ENCODE data around the gene STC2. TPM values are rescaled to one million over a fixed set of nuclear protein-coding genes. Genes with fewer than 3 reads are reported as not detected.

Gene STC2
- total RNA-seq, 2 donors from 2014 or later: 9.9 to 35.0 TPM

GRCh38 chr5:173271419-173271818, 56.8 kb downstream of the STC2 start:
- TF ChIP-seq POLR2A (IDR thresholded peaks at IDR 0.05) (no peak), CTCF (IDR thresholded peaks at IDR 0.05) (no peak)
- Histone ChIP-seq H3K9me3 (no peaks in the 10 kb centered on the region), H3K27me3 (no peaks in the 10 kb centered on the region), H3K4me3 (no peak overlapping the region), H3K27ac (no peak overlapping the region), H3K36me3 (replicated peaks in 1 of 2; ENCODE audit: insufficient read depth in 1 of 2, low read depth in 2 of 2) (no peaks in the 10 kb centered on the region), H3K4me1 (no peaks in the 10 kb centered on the region)
- DNase-seq (no peak), ATAC-seq (no peak)
- intact Hi-C loops (cut with DNase I): no loop called here
- WGBS, 2 donors: 70 to 76% methylated on average over 10 of the region's 10 CpGs

GRCh38 chr5:173268750-173269432, 59.3 kb downstream of the STC2 start:
- H3K4me3 ChIP-seq: no peak overlapping the region
- H3K9me3 ChIP-seq: no peaks in the 10 kb centered on the region
- intact Hi-C loops (cut with DNase I): no loop called here
- TF ChIP-seq CTCF (IDR thresholded peaks at IDR 0.05): no peak
- no peak for TF ChIP-seq POLR2A (IDR thresholded peaks at IDR 0.05)
- no peak for DNase-seq
- no peak for ATAC-seq
- H3K27me3 ChIP-seq: peaks cover 0 to 7% of the 10 kb centered on the region in 2 donors
- WGBS, 2 donors: 41 to 42% methylated on average over 13 to 14 of the region's 14 CpGs
- H3K36me3 ChIP-seq (replicated peaks in 1 of 2; ENCODE audit: insufficient read depth in 1 of 2, low read depth in 2 of 2): no peaks in the 10 kb centered on the region
- no peak overlapping the region for H3K27ac ChIP-seq
- no peaks in the 10 kb centered on the region for H3K4me1 ChIP-seq

GRCh38 chr5:173265433-173265832, 62.8 kb downstream of the STC2 start:
- no peak for TF ChIP-seq POLR2A (IDR thresholded peaks at IDR 0.05)
- no peak for TF ChIP-seq CTCF (IDR thresholded peaks at IDR 0.05)
- Histone ChIP-seq H3K27me3 (peaks cover 0 to 7% of the 10 kb centered on the region in 2 donors), H3K4me3 (no peak overlapping the region), H3K36me3 (replicated peaks in 1 of 2; ENCODE audit: insufficient read depth in 1 of 2, low read depth in 2 of 2) (no peaks in the 10 kb centered on the region), H3K27ac (no peak overlapping the region), H3K9me3 (no peaks in the 10 kb centered on the region), H3K4me1 (no peaks in the 10 kb centered on the region)
- DNase-seq (no peak), ATAC-seq (no peak)
- WGBS, 2 donors: 42 to 50% methylated on average over 10 of the region's 10 CpGs
- intact Hi-C loops (cut with DNase I): no loop called here

Small RNA genes within 50 kb of the gene (microRNA-seq; reads per million reads assigned to microRNA genes)
- 0 reads per million in 2 donors for gene MIR8056 (ENCODE audit: borderline number of aligned reads in 2 of 2, borderline replicate concordance in 2 of 2)

Small RNA genes within 50 kb of the gene (small RNA-seq; reads per million reads assigned to genes)
- gene MIR8056 (not detected), gene RNA5SP200 (not detected), gene RNU6-500P (not detected)

Other genes with a start within 250 kb of the STC2 start
- 1 to 10 TPM; 3.1 to 7.3 TPM for gene BNIP1, start 183.9 kb downstream of the STC2 start, total RNA-seq
- not detected for gene NKX2-5, start 93.2 kb downstream of the STC2 start, total RNA-seq